ENCODE measurements around the gene SDK2.

SDK2 gene

GRCh38 chr17:73650617-73651200 is 6.5 kb upstream of the SDK2 start:
- DNase-seq, result no peak

DNA sequence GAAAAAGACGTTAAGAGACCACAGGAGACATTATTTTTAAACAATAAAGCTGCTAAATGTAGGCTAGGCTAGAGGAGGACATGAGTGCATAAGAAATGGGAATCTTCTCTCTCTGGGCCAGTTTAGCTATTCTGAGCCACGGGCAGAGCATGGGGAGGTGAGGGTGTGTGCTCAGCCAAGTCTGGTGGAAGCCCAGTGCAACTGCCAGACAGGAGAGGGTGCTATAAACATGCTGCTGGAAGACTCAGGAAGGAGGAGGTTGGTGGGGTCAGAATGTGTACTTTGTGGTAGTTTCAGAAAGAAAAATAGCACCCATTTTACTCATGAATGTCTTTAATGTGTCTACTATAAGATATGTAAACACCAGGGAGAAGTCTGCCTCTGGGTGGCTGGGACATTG is 5.9 kb upstream of the SDK2 start:
- DNase-seq, result no peak

DNA sequence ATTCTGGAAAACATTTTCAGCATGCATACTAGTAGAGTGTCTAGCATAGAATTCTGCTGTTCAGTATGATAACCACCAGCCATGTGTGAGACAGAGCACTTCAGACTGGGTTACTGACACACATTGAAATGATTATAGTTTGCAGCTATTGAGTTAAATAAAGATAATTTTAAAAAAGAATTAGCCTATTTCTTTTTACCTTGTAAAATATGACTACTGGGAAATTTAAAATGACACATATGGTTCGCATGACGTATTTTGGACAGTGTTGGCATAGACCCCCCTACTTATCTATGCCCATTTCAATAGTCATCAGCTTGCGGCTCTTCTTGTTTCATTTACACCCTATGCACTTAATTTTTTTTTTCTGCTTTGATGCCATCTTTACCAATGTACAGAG is 4.7 kb upstream of the SDK2 start:
- no peak for DNase-seq

GRCh38 chr17:73648543-73648820 is 4.2 kb upstream of the SDK2 start:
- DNase-seq, result no peak

DNA sequence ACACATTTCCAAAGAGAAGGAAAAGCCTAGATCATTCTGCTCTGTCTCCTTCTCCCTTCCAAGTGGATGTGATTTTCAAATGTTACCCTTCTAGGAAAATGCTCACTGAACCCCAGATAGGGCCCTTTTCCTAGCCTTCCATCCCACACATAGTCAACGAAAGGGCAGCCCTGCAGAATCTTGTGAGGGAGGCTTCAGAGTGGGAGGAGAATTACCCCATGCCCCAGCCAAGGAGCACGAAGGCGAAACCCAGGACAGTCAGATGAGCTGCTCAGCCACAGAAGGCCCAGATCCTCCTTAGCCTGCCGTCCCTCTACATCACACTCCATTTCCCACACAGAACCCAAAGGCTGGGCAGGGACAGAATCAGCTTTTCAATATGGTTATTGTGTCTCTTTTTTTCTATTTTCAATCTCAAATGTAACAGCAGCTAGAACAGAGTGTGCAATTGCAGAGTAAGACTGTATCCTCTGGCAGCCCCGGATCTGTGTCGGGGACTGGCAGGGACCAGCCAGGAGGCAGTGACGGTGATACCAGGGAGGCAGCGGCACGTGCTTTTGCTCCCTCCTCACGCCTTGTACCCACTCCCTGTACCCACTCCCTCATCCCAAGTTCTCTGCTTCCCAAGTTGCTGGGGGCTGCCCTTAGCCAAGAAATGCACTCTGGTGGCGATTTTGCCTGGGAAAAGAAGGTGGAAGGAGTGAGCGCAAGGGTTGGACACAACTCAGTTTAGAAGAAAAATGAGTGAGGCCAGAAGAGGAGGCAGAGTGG is 3.7 kb upstream of the SDK2 start:
- no peak for DNase-seq

DNA sequence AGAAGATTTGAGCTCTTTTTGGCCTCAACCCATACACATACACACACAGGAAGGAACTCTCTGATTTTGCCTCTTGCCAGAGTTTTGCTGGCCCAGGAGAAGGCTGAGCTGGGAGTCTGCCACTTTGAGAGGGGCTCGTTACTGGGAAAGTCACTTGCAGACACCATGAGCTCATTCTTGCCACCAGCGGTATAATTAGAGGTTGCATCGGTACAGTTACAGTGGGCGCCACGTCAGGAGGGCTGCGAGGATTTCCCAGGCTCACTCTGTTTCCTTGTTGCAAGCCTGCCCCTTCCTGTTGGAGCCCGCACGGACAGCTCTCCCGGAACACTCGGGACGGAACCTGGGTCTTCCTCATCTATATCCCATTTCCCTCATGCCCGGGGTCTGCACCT is 3.1 kb upstream of the SDK2 start:
- no peak for DNase-seq

DNA sequence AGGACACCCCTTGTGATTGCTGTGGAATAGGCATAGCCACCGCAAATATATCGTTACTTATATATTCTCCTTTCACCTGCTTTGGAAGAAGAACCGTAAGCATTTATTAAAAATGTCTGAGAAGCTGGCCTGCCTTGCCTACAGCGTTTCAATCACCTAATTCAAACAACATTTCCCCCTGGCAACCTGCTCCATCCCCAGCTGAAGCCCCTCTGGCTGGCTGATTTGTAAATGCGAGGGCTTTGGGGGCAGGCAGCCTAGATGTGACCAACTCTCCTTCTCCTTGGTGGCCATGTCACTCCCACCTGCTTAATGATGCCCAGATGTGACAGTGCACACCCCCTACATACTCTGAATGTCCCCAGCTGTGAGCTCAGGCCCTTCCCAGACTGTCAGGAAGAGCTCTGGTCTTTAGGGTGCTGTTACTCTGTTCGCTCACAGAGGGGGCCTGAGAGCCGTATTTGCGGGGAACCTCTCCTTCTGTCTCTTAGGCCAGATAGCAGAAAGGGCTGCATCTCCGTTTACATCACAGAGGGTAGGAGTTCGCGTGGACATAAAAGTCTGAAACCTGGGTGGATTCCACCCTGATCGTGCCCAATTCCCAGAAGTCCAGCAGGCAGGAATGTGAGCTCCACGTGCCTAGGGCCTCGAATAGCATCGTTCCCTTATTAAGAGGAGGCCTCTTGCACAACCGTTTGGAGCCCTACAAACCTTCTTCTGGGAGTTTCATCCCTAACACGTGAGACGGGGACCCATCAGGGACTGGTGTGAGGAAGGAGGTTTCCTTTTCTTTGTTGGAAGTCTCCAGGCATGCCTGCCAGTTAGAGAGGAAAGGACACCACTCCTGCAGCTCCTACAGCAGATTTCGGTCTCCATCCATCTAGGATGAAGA is 2.4 kb upstream of the SDK2 start:
- no peak for DNase-seq

- peak; percentile 68 for DNase-seq
Observed at GRCh38 chr17:73645050-73645871, 1.0 kb upstream of the SDK2 start.

- no peak for DNase-seq
Observed at GRCh38 chr17:73643852-73644144, 447 bp downstream of the SDK2 start.

DNA sequence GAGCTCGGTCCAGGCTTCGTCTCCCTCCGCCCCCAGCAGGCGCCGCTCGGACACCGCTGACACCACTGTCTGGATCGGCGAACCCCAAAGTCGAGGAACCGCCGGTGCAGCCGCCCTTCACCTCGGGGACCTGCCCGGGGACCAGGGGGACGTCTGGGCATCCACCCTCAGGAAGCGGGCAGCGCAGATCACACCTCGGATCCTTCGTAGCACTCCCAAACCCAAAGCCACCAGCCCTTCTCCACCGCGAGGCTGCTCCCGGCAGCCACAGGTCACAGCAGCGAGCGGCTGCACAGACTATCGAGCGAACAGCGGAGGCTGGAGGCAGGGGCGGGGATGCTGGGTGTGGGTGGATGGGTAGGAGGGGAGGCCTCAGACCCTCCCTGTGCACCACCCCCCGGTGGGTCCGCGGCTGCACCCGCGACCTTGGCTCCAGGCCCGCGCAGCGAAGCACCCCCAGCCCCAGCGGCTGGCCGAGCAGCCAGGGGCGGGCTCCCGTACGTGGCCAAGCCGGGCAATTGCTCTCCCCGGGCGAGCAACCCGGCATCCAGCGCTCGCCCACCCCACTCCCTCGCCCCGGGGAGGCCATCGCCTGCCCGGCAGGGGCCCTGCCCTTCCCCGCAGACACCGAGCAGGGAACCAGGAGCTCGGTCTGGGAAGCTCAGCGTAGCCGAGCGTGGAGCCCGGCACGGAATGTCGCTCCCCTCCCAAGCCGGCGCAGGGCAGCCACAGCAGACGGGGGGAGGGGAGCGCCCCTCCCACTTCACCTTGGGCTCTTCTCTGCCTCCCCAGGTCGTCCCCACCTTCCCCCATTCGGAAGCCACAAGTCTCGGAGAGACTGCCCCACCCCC is 1.0 kb downstream of the SDK2 start:
- peak; percentile 66 for DNase-seq

DNA sequence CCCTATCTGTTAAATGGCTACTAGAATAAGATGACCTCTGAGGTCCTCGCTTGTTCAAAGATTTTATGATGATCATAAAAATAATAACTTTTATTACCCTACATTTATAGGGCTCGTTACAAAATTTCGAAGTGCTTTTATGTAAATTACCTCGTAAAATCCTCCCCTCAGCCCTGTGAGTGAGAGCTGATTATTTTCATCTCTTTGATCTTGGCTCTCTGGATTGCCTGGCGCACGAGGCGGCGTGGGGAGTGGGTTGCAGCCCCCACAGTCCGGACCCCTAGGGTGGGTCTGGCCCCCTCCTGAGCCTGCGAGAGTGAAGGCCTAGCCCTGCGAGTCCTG is 1.6 kb downstream of the SDK2 start:
- DNase-seq, result no peak

DNA sequence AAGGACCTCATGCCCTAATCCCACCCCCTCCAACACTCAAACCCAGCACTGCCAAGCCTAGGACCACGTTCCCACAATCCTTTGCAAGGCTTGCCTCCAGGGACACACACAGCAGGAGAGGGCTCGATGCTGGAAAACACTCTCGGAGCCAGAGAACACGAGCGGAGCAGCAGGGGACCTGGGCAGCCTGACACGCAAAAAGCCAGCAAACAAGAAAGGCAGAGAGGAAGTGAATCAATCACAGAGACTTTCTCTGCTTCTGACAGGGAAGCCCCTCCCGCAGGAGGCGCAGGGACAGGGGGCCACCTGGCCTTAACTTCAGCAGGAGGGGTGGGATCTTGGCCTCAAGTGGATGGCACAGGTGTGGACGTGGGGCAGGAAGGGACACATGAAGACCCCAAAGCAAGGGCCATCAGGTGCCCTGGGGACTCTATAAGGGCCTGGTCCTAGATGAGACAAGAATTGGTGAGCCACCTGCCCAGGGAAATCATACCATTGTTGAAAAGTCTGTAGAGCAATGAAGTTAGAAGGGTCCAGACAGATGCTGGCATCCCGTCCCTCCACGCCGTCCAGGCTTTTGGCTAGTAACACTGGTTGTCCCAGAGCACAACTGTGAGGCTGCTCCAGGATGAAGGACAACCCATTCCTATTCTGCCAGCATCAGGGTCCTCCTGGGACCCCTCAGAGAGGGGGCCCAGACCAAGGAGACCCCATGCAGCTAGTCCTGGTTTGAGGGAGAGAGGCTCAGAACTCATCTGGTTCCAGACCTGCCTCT is 2.2 kb downstream of the SDK2 start:
- no peak for DNase-seq

DNA sequence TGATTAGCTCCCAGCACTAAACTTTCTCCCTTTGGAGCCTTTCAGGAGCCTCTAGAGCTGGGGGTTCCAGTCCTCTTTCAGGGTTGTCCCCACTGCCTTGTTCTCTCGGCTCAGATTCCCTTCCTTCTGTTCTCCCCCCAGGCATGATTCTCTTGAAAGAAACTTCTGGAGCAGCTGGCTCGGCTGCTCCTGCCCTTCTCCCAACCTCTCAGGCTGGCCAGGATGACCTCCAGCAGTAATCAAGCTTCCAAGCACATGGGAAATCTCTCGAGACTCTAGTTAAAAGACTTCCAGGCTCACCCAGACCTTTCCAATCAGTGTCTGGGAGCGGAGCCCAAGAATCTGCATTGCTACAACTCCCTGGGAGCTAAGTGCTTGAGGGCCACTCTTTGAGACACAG is 3.6 kb downstream of the SDK2 start:
- no peak for DNase-seq

- no peak for DNase-seq
Observed at GRCh38 chr17:73639932-73640331, 4.3 kb downstream of the SDK2 start.

DNA sequence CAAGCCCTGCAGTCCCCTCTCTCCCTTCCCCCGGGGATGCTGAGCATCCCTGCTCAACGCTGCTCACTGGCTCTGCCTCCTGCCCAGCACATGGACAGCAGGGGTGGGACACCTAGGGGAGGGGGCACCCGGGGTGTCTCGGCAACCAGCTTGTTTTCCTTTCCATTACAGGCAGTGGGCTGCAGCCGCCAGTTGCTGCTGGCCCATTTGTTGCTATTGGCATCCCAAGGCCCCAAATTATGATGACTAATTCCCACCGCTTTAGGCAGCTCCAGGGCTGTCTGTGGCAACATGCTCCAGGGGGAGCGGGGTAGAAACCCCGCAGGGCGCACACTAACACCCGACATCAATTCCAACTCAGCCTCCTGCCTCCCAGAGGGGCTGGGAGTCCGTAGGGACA is 4.9 kb downstream of the SDK2 start:
- DNase-seq, result no peak

GRCh38 chr17:73638556-73638955 is 5.7 kb downstream of the SDK2 start:
- DNase-seq, result no peak

GRCh38 chr17:73637866-73638265 is 6.4 kb downstream of the SDK2 start:
- no peak for DNase-seq

GRCh38 chr17:73635101-73635817 is 9.0 kb downstream of the SDK2 start:
- no peak for DNase-seq

DNA sequence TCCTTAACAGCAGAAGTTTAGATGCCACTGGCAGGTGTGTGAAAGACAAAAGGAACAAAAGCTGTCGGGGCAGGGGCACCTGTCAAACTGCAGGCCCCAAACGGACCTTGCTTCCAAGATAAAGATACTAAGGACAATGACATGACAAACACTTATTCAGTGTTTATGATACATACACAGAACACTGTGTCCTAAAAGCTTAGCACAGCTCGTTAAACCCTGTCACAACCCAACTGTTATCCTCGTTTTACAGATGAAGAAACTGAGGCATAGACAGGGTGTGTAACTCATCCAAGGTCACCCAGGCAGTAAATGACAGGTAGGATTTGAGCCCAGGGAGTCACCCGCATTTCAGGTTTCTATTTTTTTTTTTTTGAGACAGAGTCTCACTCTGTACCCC is 9.6 kb downstream of the SDK2 start:
- no peak for DNase-seq

- no peak for DNase-seq
Observed at GRCh38 chr17:73633736-73634135, 10.5 kb downstream of the SDK2 start.

DNA sequence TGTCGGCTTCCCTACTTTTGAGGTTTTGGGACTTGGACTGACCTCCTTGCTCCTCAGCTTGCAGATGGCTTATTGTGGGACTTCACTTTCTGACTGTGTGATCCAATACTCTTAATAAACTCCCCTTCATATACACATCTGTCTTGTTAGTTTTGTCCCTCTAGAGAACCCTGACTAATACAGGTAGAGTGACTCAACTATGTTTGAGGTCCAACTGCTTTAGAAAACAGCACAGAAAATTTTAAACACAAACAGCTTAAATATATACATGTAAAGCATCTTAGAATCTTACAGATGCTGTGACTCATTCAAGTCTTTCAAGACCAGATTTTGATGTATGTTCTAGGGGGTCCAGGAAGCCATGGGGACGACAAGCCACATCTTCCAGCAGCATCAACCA is 11.7 kb downstream of the SDK2 start:
- no peak for DNase-seq
